Hepatocyte (in vitro differentiated cells): ENCODE measurements around the gene GLRX. TPM values are rescaled to one million over a fixed set of nuclear protein-coding genes. Genes with fewer than 3 reads are reported as not detected.

Source experiments
- DNase-seq: peaks from one replicate; pipeline ENCODE4 v3.0.0-alpha.2; 2016; ENCODE audit warnings: low spot score
- H2AFZ ChIP-seq: fragments of 200-600 bp; sonication (generic); 2 replicates; pipeline ENCODE4 v1.6.0; 2016; ENCODE audit warnings: antibody characterized with exemption, mild to moderate bottlenecking
- H3K27ac ChIP-seq: fragments of 200-600 bp; sonication (generic); 2 replicates; pipeline ENCODE4 v1.5.1; 2016; ENCODE audit warnings: mild to moderate bottlenecking
- H3K27me3 ChIP-seq: fragments of 200-600 bp; sonication (generic); 2 replicates; pipeline ENCODE4 v1.6.1; 2016
- H3K36me3 ChIP-seq: fragments of 200-600 bp; sonication (generic); replicated peaks from 2 replicates; pipeline ENCODE4 v1.5.1; 2016; ENCODE audit warnings: low read depth; ENCODE audit not compliant: insufficient read depth
- H3K4me1 ChIP-seq: fragments of 200-600 bp; sonication (generic); 2 replicates; pipeline ENCODE4 v1.5.1; 2016; ENCODE audit warnings: mild to moderate bottlenecking, moderate library complexity; ENCODE audit not compliant: insufficient read depth
- H3K4me2 ChIP-seq: fragments of 200-600 bp; sonication (generic); 2 replicates; pipeline ENCODE4 v1.6.0; 2016
- H3K4me3 ChIP-seq: fragments of 200-600 bp; sonication (generic); 2 replicates; pipeline ENCODE4 v1.5.1; 2016; ENCODE audit warnings: mild to moderate bottlenecking
- H3K79me2 ChIP-seq: fragments of 200-600 bp; sonication (generic); 2 replicates; pipeline ENCODE4 v1.6.0; 2017; ENCODE audit warnings: mild to moderate bottlenecking
- H3K9me2 ChIP-seq: fragments of 200-600 bp; sonication (generic); replicated peaks from 2 replicates; pipeline ENCODE4 v1.6.0; 2017; ENCODE audit warnings: mild to moderate bottlenecking; ENCODE audit not compliant: insufficient read depth
- H3K9me3 ChIP-seq: fragments of 200-600 bp; sonication (generic); 2 replicates; pipeline ENCODE4 v1.5.1; 2016; ENCODE audit warnings: low read depth, mild to moderate bottlenecking
- H4K20me1 ChIP-seq: fragments of 200-600 bp; sonication (generic); 2 replicates; pipeline ENCODE4 v1.6.0; 2016; ENCODE audit warnings: mild to moderate bottlenecking; ENCODE audit not compliant: insufficient read depth, poor library complexity, severe bottlenecking
- CTCF ChIP-seq: fragments of 200-600 bp; sonication (generic); IDR thresholded peaks from 2 replicates; pipeline ENCODE4 v1.5.1; 2016; ENCODE audit warnings: antibody characterized with exemption, mild to moderate bottlenecking; ENCODE audit not compliant: poor library complexity
- EZH2 ChIP-seq: fragments of 200-600 bp; sonication (generic); IDR thresholded peaks from 2 replicates; pipeline ENCODE4 v1.6.1; 2016; ENCODE audit warnings: antibody characterized with exemption, mild to moderate bottlenecking, borderline replicate concordance
- EZH2phosphoT487 ChIP-seq: fragments of 200-600 bp; sonication (generic); IDR thresholded peaks from one replicate; pipeline ENCODE4 v1.6.1; 2018; ENCODE audit warnings: antibody characterized with exemption, mild to moderate bottlenecking, low read depth, moderate library complexity; ENCODE audit not compliant: unreplicated experiment, severe bottlenecking
- WGBS: methylation state at CpG from one replicate; pipeline ENCODE4 v1.1.6; 2016; ENCODE audit warnings: low lambda C conversion rate; ENCODE audit errors: missing lambda C conversion rate; 5-methylcytosine and 5-hydroxymethylcytosine counted together
- polyA plus RNA-seq: library from polyadenylated mRNA; unstranded; fragments of >200 nt; fragmentation: Nextera tagmentation; extraction: Ambion mirVana; gene quantifications from 2 replicates; pipeline ENCODE4 v1.2.1, GENCODE V29; 2016
- total RNA-seq: library from RNA; depleted of rRNA; stranded (reverse); fragments of >200 nt; gene quantifications from 2 replicates; pipeline ENCODE4 v1.2.3, GENCODE V29; 2014

GLRX gene
- total and polyA plus RNA-seq, 2 experiments from 2014 or later = 79.1 to 101 TPM

DNA sequence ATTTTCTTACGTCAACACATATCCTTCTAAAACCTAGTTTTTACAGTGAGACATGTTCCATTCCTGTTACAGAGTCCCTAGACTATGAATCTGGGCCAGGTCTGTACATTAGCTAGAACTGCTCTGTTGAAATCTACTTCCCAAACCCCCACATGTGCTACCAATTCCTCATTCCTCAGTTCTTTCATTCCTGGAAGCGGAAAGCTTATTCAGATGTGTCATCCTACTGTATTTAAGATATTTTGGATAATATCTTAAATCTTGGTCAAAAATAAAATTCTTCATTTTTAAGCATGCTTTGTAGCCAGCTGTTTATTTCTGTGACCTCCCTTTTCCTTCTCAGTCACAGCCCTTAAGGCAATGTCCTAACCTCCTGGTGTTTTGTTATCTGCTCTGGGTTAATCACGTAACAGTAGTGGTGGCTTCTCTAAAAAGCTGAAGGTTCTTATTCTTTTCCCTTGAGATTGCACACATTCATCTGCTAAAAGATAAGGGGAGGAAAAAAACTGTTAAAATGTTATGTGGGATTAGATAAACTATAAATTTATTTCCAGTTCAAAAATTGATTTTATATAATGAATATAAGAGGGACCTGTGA is 35.6 kb downstream of the GLRX start:
- Histone ChIP-seq H3K4me3 (no peak overlapping the region), H3K27me3 (no peaks in the 10 kb centered on the region), H3K4me2 (no peak overlapping the region), H3K9me3 (no peaks in the 10 kb centered on the region), H4K20me1 (no peaks in the 10 kb centered on the region), H2AFZ (no peak overlapping the region), H3K27ac (no peak overlapping the region), H3K36me3 (no peaks in the 10 kb centered on the region), H3K9me2 (no peaks in the 10 kb centered on the region), H3K4me1 (no peaks in the 10 kb centered on the region), H3K79me2 (no peaks in the 10 kb centered on the region)
- TF ChIP-seq EZH2phosphoT487 (no peak), CTCF (no peak), EZH2 (no peak)
- DNase-seq = no peak
- WGBS = 88% methylated on average over 3 of the region's 3 CpGs

DNA sequence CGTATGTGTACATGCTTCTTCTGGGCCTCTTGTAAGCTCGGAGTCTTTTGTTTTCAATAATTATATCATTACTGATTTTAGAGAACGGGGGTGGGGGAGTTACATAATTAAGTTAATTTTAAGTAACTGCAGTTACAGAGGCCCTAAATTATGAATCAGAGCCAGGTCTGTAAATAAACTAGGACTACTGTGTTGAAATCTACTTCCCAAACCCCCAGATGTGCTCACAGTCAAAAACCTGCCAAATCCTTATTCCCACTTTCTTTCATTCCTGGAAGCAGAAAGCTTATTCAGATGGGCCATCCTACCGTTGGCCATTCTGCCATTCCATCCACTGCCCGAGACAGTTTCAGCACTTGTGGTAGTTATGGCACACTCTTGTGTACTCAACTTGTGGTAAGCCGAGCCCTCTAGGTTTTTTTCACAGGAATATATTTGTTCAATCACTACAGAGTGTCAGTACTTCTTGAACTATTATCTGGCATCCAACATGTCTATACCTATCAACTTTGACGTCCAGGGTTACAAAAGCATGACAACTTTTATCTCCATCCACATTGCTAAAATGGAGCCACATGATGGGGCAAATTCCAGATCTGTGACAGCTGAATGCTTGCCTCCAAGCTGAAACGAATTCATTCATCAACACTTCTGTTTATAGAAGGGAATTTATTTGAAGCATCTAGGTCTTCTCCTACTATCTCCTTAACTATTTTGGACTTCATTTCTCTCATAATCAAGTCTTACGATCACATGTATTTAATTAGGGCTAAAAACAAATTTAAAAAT is 37.8 kb downstream of the GLRX start:
- no peak for DNase-seq
- H3K4me2 ChIP-seq = no peak overlapping the region
- no peak overlapping the region for H3K4me3 ChIP-seq
- no peaks in the 10 kb centered on the region for H3K79me2 ChIP-seq
- no peaks in the 10 kb centered on the region for H3K27me3 ChIP-seq
- H3K4me1 ChIP-seq = no peaks in the 10 kb centered on the region
- H2AFZ ChIP-seq = no peak overlapping the region
- 95% methylated on average over 9 of the region's 9 CpGs for WGBS
- TF ChIP-seq EZH2phosphoT487 (no peak), EZH2 (no peak), CTCF (no peak)
- H3K9me3 ChIP-seq = no peaks in the 10 kb centered on the region
- no peaks in the 10 kb centered on the region for H4K20me1 ChIP-seq
- no peaks in the 10 kb centered on the region for H3K9me2 ChIP-seq
- H3K36me3 ChIP-seq = no peaks in the 10 kb centered on the region
- no peak overlapping the region for H3K27ac ChIP-seq

DNA sequence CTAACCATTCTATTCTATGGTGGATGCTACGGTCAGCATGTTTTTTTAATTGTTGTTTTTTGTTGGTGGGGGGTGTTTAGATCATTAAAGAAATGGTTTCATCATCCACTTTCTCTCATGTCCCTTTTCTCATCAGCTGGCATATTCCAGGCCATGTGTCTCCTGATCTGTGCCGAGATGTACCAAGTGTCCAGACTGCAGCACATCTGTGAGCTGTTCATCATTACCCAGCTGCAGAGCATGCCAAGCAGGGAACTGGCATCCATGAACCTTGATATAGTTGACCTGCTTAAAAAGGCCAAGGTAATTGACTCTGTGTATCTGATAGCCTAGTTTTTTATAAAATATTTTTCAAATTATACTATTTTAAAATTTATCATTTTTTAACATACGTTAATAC is 38.9 kb downstream of the GLRX start:
- Histone ChIP-seq H3K4me3 (no peak overlapping the region), H4K20me1 (no peaks in the 10 kb centered on the region), H3K27ac (no peak overlapping the region), H3K4me1 (no peaks in the 10 kb centered on the region), H3K79me2 (no peaks in the 10 kb centered on the region), H3K9me3 (no peaks in the 10 kb centered on the region), H2AFZ (no peak overlapping the region), H3K36me3 (no peaks in the 10 kb centered on the region), H3K9me2 (no peaks in the 10 kb centered on the region), H3K4me2 (no peak overlapping the region), H3K27me3 (no peaks in the 10 kb centered on the region)
- TF ChIP-seq EZH2 (no peak), EZH2phosphoT487 (no peak)
- DNase-seq = no peak
- WGBS = 99% methylated on average over 3 of the region's 3 CpGs

- no peak for TF ChIP-seq EZH2
- TF ChIP-seq CTCF = no peak
- no peak for TF ChIP-seq EZH2phosphoT487
Measured at GRCh38 chr5:95782181-95782580, 40.3 kb downstream of the GLRX start.

More at GRCh38 chr5:95782181-95782580, 40.3 kb downstream of the GLRX start:
- Histone ChIP-seq H2AFZ (no peak overlapping the region), H3K36me3 (no peaks in the 10 kb centered on the region), H3K4me3 (no peak overlapping the region), H3K27me3 (no peaks in the 10 kb centered on the region), H3K27ac (no peak overlapping the region), H3K4me1 (no peaks in the 10 kb centered on the region), H3K9me2 (no peaks in the 10 kb centered on the region), H4K20me1 (no peaks in the 10 kb centered on the region), H3K9me3 (no peaks in the 10 kb centered on the region), H3K4me2 (no peak overlapping the region), H3K79me2 (no peaks in the 10 kb centered on the region)
- DNase-seq = no peak
- WGBS = 91% methylated on average over 4 of the region's 4 CpGs
